ENCODE data around the gene MKLN1.

DNA sequence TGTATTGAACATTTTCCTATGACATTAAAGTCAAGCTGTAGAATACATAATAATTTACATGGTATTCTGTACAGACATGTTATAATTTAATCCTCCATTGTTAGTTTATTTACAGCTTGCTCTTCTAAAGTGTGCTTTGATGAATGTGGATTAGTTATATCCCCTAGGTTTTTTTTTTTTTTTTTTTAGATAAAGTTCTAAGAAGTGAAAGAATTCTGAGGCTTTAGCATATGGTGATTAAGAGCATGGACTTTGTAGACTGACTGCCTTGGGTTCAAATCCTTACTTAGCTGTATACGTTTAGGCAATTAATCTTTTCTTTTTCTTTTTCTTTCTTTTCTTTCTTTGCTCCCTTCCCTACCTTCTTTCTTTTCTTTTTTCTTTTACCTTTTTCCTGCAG, 44.9 kb downstream of the MKLN1 start:
- TF ChIP-seq, protein P1, sequence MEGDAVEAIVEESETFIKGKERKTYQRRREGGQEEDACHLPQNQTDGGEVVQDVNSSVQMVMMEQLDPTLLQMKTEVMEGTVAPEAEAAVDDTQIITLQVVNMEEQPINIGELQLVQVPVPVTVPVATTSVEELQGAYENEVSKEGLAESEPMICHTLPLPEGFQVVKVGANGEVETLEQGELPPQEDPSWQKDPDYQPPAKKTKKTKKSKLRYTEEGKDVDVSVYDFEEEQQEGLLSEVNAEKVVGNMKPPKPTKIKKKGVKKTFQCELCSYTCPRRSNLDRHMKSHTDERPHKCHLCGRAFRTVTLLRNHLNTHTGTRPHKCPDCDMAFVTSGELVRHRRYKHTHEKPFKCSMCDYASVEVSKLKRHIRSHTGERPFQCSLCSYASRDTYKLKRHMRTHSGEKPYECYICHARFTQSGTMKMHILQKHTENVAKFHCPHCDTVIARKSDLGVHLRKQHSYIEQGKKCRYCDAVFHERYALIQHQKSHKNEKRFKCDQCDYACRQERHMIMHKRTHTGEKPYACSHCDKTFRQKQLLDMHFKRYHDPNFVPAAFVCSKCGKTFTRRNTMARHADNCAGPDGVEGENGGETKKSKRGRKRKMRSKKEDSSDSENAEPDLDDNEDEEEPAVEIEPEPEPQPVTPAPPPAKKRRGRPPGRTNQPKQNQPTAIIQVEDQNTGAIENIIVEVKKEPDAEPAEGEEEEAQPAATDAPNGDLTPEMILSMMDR (IDR thresholded peaks at IDR 0.05; ENCODE audit: poor library complexity, severe bottlenecking): no peak
- no peak for TF ChIP-seq TAF1 (IDR thresholded peaks at IDR 0.05; ENCODE audit: low read depth)
- TF ChIP-seq, protein P2, sequence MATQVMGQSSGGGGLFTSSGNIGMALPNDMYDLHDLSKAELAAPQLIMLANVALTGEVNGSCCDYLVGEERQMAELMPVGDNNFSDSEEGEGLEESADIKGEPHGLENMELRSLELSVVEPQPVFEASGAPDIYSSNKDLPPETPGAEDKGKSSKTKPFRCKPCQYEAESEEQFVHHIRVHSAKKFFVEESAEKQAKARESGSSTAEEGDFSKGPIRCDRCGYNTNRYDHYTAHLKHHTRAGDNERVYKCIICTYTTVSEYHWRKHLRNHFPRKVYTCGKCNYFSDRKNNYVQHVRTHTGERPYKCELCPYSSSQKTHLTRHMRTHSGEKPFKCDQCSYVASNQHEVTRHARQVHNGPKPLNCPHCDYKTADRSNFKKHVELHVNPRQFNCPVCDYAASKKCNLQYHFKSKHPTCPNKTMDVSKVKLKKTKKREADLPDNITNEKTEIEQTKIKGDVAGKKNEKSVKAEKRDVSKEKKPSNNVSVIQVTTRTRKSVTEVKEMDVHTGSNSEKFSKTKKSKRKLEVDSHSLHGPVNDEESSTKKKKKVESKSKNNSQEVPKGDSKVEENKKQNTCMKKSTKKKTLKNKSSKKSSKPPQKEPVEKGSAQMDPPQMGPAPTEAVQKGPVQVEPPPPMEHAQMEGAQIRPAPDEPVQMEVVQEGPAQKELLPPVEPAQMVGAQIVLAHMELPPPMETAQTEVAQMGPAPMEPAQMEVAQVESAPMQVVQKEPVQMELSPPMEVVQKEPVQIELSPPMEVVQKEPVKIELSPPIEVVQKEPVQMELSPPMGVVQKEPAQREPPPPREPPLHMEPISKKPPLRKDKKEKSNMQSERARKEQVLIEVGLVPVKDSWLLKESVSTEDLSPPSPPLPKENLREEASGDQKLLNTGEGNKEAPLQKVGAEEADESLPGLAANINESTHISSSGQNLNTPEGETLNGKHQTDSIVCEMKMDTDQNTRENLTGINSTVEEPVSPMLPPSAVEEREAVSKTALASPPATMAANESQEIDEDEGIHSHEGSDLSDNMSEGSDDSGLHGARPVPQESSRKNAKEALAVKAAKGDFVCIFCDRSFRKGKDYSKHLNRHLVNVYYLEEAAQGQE (IDR thresholded peaks at IDR 0.05; ENCODE audit: borderline replicate concordance): no peak
- TF ChIP-seq EP300 (conservative IDR thresholded peaks at IDR 0.05; ENCODE audit: poor library complexity, severe bottlenecking): no peak
- TF ChIP-seq POLR2AphosphoS5 (IDR thresholded peaks at IDR 0.05): no peak
- TF ChIP-seq EZH2 (IDR thresholded peaks at IDR 0.05; ENCODE audit: borderline replicate concordance, insufficient read depth, low read length, poor library complexity, severe bottlenecking): no peak
- no peak for TF ChIP-seq SMC3 (conservative IDR thresholded peaks at IDR 0.05; ENCODE audit: poor library complexity)
